ENCODE measurements around the gene LRRC7. TPM values are rescaled to one million over a fixed set of nuclear protein-coding genes. Genes with fewer than 3 reads are reported as not detected.

Gene LRRC7
- total RNA-seq, 2 donors from 2014 or later, result 2.8 to 3.0 TPM

DNA sequence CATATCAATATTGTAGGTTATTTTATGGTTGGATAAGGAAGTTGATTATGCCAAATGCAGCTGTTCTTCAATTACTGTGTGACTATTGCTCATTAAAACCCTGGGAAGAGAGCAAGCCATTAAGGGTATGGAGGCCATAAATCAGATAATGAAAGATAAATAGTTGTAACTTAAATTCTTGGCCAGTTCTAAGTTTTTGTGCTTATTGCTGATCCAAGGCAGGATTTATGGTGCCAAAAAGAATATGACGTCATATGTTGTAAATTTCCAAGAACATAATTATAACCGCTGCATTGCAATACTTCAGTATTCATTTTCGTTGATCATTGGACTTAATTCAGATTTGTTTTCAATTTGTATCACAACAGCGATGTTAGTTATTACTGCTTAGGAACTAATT is 426.1 kb downstream of the LRRC7 start:
- Histone ChIP-seq H3K9me3 (no peaks in the 10 kb centered on the region), H3K27me3 (replicated peaks; ENCODE audit: insufficient read depth) (no peaks in the 10 kb centered on the region), H3K27ac (no peak overlapping the region), H3K36me3 (no peaks in the 10 kb centered on the region), H3K4me1 (replicated peaks) (no peaks in the 10 kb centered on the region), H3K4me3 (no peak overlapping the region)
- WGBS, result 27% methylated on average over 4 of the region's 4 CpGs
- TF ChIP-seq, protein P1, sequence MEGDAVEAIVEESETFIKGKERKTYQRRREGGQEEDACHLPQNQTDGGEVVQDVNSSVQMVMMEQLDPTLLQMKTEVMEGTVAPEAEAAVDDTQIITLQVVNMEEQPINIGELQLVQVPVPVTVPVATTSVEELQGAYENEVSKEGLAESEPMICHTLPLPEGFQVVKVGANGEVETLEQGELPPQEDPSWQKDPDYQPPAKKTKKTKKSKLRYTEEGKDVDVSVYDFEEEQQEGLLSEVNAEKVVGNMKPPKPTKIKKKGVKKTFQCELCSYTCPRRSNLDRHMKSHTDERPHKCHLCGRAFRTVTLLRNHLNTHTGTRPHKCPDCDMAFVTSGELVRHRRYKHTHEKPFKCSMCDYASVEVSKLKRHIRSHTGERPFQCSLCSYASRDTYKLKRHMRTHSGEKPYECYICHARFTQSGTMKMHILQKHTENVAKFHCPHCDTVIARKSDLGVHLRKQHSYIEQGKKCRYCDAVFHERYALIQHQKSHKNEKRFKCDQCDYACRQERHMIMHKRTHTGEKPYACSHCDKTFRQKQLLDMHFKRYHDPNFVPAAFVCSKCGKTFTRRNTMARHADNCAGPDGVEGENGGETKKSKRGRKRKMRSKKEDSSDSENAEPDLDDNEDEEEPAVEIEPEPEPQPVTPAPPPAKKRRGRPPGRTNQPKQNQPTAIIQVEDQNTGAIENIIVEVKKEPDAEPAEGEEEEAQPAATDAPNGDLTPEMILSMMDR (IDR thresholded peaks at IDR 0.05), result no peak
- TF ChIP-seq POLR2A (IDR thresholded peaks at IDR 0.05) (no peak), POLR2AphosphoS5 (IDR thresholded peaks at IDR 0.05) (no peak)
- intact Hi-C loops (cut with DNase I), result no loop called here
- DNase-seq (ENCODE audit: low spot score), result no peak

DNA sequence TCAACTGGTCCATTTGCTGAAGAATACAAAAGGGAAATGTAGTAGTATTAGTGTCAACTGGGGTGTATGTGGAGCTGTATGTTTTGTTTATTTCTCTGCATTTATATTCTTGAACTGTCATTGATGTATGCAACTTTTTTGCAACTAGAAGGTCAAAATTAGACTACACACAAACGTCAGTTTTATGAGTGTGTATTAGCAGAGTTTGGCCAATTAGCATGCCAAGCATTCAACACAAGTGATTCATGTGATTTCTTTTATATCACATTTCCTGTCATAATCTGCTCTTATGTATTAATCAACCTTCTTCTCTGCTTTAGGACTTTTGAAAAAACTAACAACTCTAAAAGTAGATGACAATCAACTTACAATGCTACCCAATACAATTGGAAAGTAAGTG is 426.5 kb downstream of the LRRC7 start:
- Histone ChIP-seq H3K9me3 (no peaks in the 10 kb centered on the region), H3K36me3 (no peaks in the 10 kb centered on the region), H3K27me3 (replicated peaks; ENCODE audit: insufficient read depth) (no peaks in the 10 kb centered on the region), H3K4me3 (no peak overlapping the region), H3K4me1 (replicated peaks) (no peaks in the 10 kb centered on the region), H3K27ac (no peak overlapping the region)
- WGBS, result 11% methylated on average over 1 of the region's 1 CpG
- DNase-seq (ENCODE audit: low spot score), result no peak
- intact Hi-C loops (cut with DNase I), result no loop called here
- TF ChIP-seq POLR2AphosphoS5 (IDR thresholded peaks at IDR 0.05) (no peak), POLR2A (IDR thresholded peaks at IDR 0.05) (no peak)
- TF ChIP-seq, protein P1 (IDR thresholded peaks at IDR 0.05), result no peak

DNA sequence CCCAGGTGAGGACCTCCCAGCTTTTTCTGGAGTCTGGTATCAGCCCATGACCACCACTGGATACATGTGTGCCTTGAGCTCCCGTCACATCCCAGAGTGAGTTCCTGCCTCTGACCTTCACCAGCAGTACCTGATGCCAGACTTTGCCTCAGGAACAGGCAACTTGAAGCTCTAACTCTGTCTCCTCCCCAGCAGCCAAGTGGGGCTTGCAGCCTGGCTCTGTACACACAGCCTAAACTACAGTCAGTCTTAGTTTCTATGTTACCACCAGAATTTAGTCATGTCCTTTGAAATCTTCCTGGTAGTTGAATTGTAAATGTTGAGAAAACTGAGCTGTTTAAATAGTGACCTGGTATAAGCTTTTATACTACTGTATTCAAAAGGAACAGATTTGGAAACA is 431.1 kb downstream of the LRRC7 start:
- no peak for DNase-seq (ENCODE audit: low spot score)
- H3K27me3 ChIP-seq (replicated peaks; ENCODE audit: insufficient read depth), result no peaks in the 10 kb centered on the region
- TF ChIP-seq POLR2AphosphoS5 (IDR thresholded peaks at IDR 0.05) (no peak), POLR2A (IDR thresholded peaks at IDR 0.05) (no peak)
- TF ChIP-seq, protein P1 (IDR thresholded peaks at IDR 0.05), result no peak
- no peaks in the 10 kb centered on the region for H3K9me3 ChIP-seq
- intact Hi-C loops (cut with DNase I), result no loop called here
- 75% methylated on average over 1 of the region's 1 CpG for WGBS
- no peaks in the 10 kb centered on the region for H3K36me3 ChIP-seq
- H3K27ac ChIP-seq, result no peak overlapping the region
- no peak overlapping the region for H3K4me3 ChIP-seq
- H3K4me1 ChIP-seq (replicated peaks), result no peaks in the 10 kb centered on the region

DNA sequence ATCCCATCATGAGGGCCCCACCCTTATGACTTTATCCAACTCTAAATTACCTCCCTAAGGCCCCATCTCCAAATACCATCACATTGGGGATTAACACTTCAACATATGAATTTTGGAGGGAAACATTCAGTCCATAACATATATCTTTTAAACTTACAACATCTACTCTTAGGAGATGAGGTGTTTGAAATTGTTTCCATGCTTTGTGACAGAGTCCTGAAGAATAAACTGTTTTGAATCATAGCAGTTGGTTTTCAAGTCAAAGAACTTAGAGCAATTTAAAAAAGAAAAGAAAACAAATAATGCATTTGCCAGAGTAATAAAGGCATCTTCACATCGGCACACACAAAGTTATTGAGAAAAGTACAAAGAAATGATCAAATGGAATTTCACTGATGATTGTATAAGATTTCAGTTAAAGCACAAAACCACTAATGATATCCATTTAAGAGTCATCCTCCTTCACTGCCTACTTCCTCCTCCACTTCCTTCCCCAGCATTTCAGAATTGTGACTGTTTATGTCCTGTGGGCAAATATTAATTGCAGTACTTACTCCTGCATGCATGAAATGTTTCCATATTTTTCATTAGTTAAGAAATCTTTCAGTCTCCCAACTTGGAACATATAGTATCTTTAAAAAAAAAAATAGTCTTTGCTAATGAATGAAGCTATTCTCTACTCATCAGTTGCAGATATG is 435.6 kb downstream of the LRRC7 start:
- H3K4me3 ChIP-seq, result no peak overlapping the region
- no peak overlapping the region for H3K27ac ChIP-seq
- TF ChIP-seq, protein P1 (IDR thresholded peaks at IDR 0.05), result no peak
- TF ChIP-seq POLR2AphosphoS5 (IDR thresholded peaks at IDR 0.05), result no peak
- no peak for TF ChIP-seq POLR2A (IDR thresholded peaks at IDR 0.05)
- no peak for DNase-seq (ENCODE audit: low spot score)
- no peaks in the 10 kb centered on the region for H3K4me1 ChIP-seq (replicated peaks)
- H3K9me3 ChIP-seq, result no peaks in the 10 kb centered on the region
- WGBS, result 19% methylated on average over 1 of the region's 1 CpG
- H3K36me3 ChIP-seq, result no peaks in the 10 kb centered on the region
- no peaks in the 10 kb centered on the region for H3K27me3 ChIP-seq (replicated peaks; ENCODE audit: insufficient read depth)
- intact Hi-C loops (cut with DNase I), result no loop called here

DNA sequence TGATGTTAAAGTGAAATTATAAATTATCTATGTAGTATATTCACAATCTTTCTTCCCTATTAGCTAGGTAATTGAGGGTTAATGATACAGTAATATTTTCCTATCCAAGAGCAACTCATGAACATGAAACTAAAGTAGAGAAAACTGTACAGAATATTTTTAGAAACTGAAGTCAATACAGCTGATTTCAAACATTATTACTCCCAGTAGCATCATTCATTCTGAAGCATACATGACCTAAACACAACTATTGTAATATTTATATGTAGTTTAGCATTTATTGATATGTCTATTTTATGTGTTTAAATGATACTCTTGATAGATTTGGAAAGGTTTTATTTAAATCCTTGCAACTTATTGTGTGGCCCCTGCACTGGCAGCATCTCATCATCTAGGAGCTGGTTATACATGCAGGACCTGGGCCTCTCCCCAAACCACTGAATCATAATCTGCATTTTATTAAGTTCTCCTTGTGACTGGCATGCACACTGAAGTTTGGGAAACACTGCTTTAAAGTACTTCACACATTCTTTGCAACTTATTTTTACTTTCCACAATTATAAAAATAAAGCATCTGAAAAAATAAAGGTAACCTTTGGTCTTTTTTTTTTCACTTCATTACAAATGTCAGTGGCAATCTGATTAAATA is 437.8 kb downstream of the LRRC7 start:
- TF ChIP-seq, protein P1 (IDR thresholded peaks at IDR 0.05), result no peak
- TF ChIP-seq POLR2AphosphoS5 (IDR thresholded peaks at IDR 0.05) (no peak), POLR2A (IDR thresholded peaks at IDR 0.05) (no peak)
- Histone ChIP-seq H3K27ac (no peak overlapping the region), H3K4me1 (replicated peaks) (no peaks in the 10 kb centered on the region), H3K36me3 (no peaks in the 10 kb centered on the region), H3K9me3 (no peaks in the 10 kb centered on the region), H3K4me3 (no peak overlapping the region), H3K27me3 (replicated peaks; ENCODE audit: insufficient read depth) (no peaks in the 10 kb centered on the region)
- no peak for DNase-seq (ENCODE audit: low spot score)
- intact Hi-C loops (cut with DNase I), result no loop called here

Measured in prostate gland (tissue), 2 donors.